HG03039 (cell line): ENCODE data around the gene ADCY2.

Source experiments
- ATAC-seq: cut with Tn5 transposase; IDR thresholded peaks from one replicate; pipeline ENCODE4 v1.9.1; 2021; ENCODE audit warnings: mild to moderate bottlenecking, moderate library complexity; ENCODE audit not compliant: unreplicated experiment

Gene ADCY2

GRCh38 chr5:7435503-7435902, 39.6 kb downstream of the ADCY2 start:
- ATAC-seq: no peak

GRCh38 chr5:7436521-7436920, 40.6 kb downstream of the ADCY2 start:
- ATAC-seq: no peak

GRCh38 chr5:7437836-7438235, 41.9 kb downstream of the ADCY2 start:
- ATAC-seq: no peak

- ATAC-seq: no peak
Measured at GRCh38 chr5:7445068-7445467, 49.1 kb downstream of the ADCY2 start.

GRCh38 chr5:7445831-7446230, 49.9 kb downstream of the ADCY2 start:
- ATAC-seq: no peak

- ATAC-seq: no peak
Measured at GRCh38 chr5:7446913-7447312, 51.0 kb downstream of the ADCY2 start.

GRCh38 chr5:7453947-7454346, 58.0 kb downstream of the ADCY2 start:
- ATAC-seq: no peak

- ATAC-seq: no peak
Measured at GRCh38 chr5:7456206-7456605, 60.3 kb downstream of the ADCY2 start.

- ATAC-seq: no peak
Measured at GRCh38 chr5:7461371-7461770, 65.4 kb downstream of the ADCY2 start.

GRCh38 chr5:7462758-7463157, 66.8 kb downstream of the ADCY2 start:
- ATAC-seq: no peak

GRCh38 chr5:7464182-7464581, 68.2 kb downstream of the ADCY2 start:
- no peak for ATAC-seq

- ATAC-seq: no peak
Measured at GRCh38 chr5:7467179-7467578, 71.2 kb downstream of the ADCY2 start.

GRCh38 chr5:7468742-7469141, 72.8 kb downstream of the ADCY2 start:
- ATAC-seq: no peak

GRCh38 chr5:7471710-7472109, 75.8 kb downstream of the ADCY2 start:
- ATAC-seq: no peak

- ATAC-seq: no peak
Measured at GRCh38 chr5:7473115-7473514, 77.2 kb downstream of the ADCY2 start.

GRCh38 chr5:7473668-7474215, 77.8 kb downstream of the ADCY2 start:
- no peak for ATAC-seq

- ATAC-seq: no peak
Measured at GRCh38 chr5:7474821-7475403, 79.0 kb downstream of the ADCY2 start.

GRCh38 chr5:7478459-7478858, 82.5 kb downstream of the ADCY2 start:
- ATAC-seq: no peak

GRCh38 chr5:7488734-7489133, 92.8 kb downstream of the ADCY2 start:
- no peak for ATAC-seq

GRCh38 chr5:7492371-7492770, 96.4 kb downstream of the ADCY2 start:
- no peak for ATAC-seq

- ATAC-seq: no peak
Measured at GRCh38 chr5:7493081-7493480, 97.1 kb downstream of the ADCY2 start.

GRCh38 chr5:7493622-7494021, 97.7 kb downstream of the ADCY2 start:
- ATAC-seq: no peak

GRCh38 chr5:7494481-7495130, 98.7 kb downstream of the ADCY2 start:
- ATAC-seq: no peak
